GM23248 (cell line): Measurements from ENCODE around the gene FOSL1. TPM values are rescaled to one million over a fixed set of nuclear protein-coding genes. Genes with fewer than 3 reads are reported as not detected.

Experiments
- DNase-seq: peaks from one replicate; pipeline ENCODE4 v3.0.0-alpha.2; 2015
- H2AFZ ChIP-seq: fragments of 200-600 bp; sonication (generic); 2 replicates; pipeline ENCODE4 v1.6.1; 2016; ENCODE audit warnings: antibody characterized with exemption
- H3F3A ChIP-seq: fragments of 200-600 bp; sonication (generic); 2 replicates; pipeline ENCODE4 v1.6.1; 2016; ENCODE audit warnings: mild to moderate bottlenecking, antibody characterized with exemption, mixed run types; ENCODE audit not compliant: insufficient read depth
- H3K27ac ChIP-seq: fragments of 200-600 bp; sonication (generic); 2 replicates; pipeline ENCODE4 v1.5.1; 2016; ENCODE audit warnings: mild to moderate bottlenecking
- H3K27me3 ChIP-seq: fragments of 200-600 bp; sonication (generic); replicated peaks from 2 replicates; pipeline ENCODE4 v1.6.1; 2016; ENCODE audit warnings: mild to moderate bottlenecking; ENCODE audit not compliant: insufficient read depth
- H3K36me3 ChIP-seq: fragments of 200-600 bp; sonication (generic); 2 replicates; pipeline ENCODE4 v1.6.1; 2016; ENCODE audit warnings: low read depth, mild to moderate bottlenecking
- H3K4me1 ChIP-seq: fragments of 200-600 bp; sonication (generic); 2 replicates; pipeline ENCODE4 v1.6.1; 2016; ENCODE audit warnings: mild to moderate bottlenecking; ENCODE audit not compliant: insufficient read depth
- H3K4me2 ChIP-seq: fragments of 200-600 bp; sonication (generic); one replicate; pipeline ENCODE4 v1.6.1; 2016; ENCODE audit warnings: mild to moderate bottlenecking; ENCODE audit not compliant: unreplicated experiment
- H3K4me3 ChIP-seq: fragments of 200-600 bp; sonication (generic); 2 replicates; pipeline ENCODE4 v1.5.1; 2016; ENCODE audit warnings: mild to moderate bottlenecking
- H3K79me2 ChIP-seq: fragments of 200-600 bp; sonication (generic); 2 replicates; pipeline ENCODE4 v1.6.1; 2016; ENCODE audit warnings: mild to moderate bottlenecking; ENCODE audit not compliant: insufficient read depth
- H3K9ac ChIP-seq: fragments of 200-600 bp; sonication (generic); 2 replicates; pipeline ENCODE4 v1.6.1; 2016; ENCODE audit warnings: mild to moderate bottlenecking
- H3K9me2 ChIP-seq: fragments of 200-600 bp; sonication (generic); 2 replicates; pipeline ENCODE4 v1.6.1; 2016; ENCODE audit warnings: mixed run types, mild to moderate bottlenecking, moderate library complexity; ENCODE audit not compliant: insufficient read depth
- H3K9me3 ChIP-seq: fragments of 200-600 bp; sonication (generic); one replicate; pipeline ENCODE4 v1.6.1; 2017; ENCODE audit warnings: low read depth
- H4K20me1 ChIP-seq: fragments of 200-600 bp; sonication (generic); 2 replicates; pipeline ENCODE4 v1.6.0; 2016; ENCODE audit not compliant: insufficient read depth
- EZH2 ChIP-seq: fragments of 200-600 bp; sonication (generic); IDR thresholded peaks from 2 replicates; pipeline ENCODE4 v1.6.1; 2018; ENCODE audit warnings: antibody characterized with exemption, mild to moderate bottlenecking; ENCODE audit not compliant: insufficient read depth, poor library complexity, severe bottlenecking
- EZH2phosphoT487 ChIP-seq: fragments of 200-600 bp; sonication (generic); IDR thresholded peaks from 2 replicates; pipeline ENCODE4 v1.6.1; 2018; ENCODE audit warnings: antibody characterized with exemption, moderate library complexity, mild to moderate bottlenecking, low read depth; ENCODE audit not compliant: insufficient read depth
- WGBS, 2 experiments: methylation state at CpG; one replicate each; pipeline ENCODE4 v1.1.6; 2015 to 2017; ENCODE audit warnings: low lambda C conversion rate in 2 of 2, low coverage in 1 of 2; ENCODE audit errors: missing lambda C conversion rate in 2 of 2; 5-methylcytosine and 5-hydroxymethylcytosine counted together
- in situ Hi-C: fragments of 300-500 bp; cut with MboI; formaldehyde crosslinking; loops from 2 replicates; pipeline ENCODE4 v1.15.0; 2020
- polyA plus RNA-seq: library from polyadenylated mRNA; unstranded; fragments of >200 nt; fragmentation: Nextera tagmentation; extraction: Ambion mirVana; gene quantifications from 2 replicates; pipeline ENCODE4 v1.2.1, GENCODE V29; 2016
- total RNA-seq: library from RNA; depleted of rRNA; stranded (reverse); fragments of >200 nt; shearing (Covaris generic); gene quantifications from 2 replicates; pipeline ENCODE4 v1.2.3, GENCODE V29; 2014

FOSL1 gene
- total and polyA plus RNA-seq, 2 experiments from 2014 or later = 88.9 to 105 TPM

DNA sequence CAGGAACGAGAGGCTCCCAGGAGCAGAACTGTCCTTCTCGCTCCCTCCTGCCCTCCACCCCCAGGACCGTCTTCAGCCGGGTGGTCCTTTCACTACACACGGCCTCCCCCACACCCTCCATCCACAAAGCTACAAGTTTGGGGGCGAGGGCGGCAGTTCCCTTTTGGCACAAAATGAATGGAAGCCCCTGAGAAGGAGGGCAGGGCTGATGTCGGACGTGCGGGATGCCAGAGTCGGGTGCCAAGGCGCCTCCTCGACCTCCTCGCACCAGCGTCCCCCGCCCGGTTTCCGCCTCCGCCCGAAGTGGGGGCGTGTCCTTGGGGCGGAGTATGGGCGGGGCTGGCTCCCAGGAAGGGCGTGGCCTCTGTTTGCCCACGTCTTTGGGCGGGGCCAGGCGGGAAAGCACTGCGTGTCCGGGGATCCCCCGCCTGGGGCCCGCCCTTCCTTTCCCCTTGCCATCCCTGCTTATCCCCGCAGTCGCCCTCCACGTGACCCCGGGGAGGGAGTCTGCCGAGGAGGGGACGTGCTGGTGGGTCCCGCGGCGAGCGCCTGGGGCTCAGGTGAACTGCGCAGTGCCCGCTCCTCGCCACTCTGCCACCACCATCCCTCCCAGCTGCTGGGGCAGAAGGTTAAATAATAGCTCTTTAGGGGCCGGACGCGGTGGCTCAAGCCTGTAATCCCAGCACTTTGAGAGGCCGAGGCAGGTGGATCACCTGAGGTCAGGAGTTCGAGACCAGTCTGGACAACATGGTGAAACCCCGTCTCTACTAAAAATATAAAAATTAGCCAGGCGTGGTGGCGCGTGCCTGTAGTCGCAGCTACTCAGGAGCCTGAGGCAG is 26.7 kb downstream of the FOSL1 start:
- peak; percentile 98 for DNase-seq
- Histone ChIP-seq H3K36me3 (peaks cover 9% of the 10 kb centered on the region; the same call in 1 of the 2 replicates), H3K79me2 (peaks cover 41% of the 10 kb centered on the region), H3K27ac (peak overlapping the region; percentile 74), H4K20me1 (no peaks in the 10 kb centered on the region), H3K9me3 (no peaks in the 10 kb centered on the region), H3F3A (peaks cover 20% of the 10 kb centered on the region), H3K4me2 (peak overlapping the region; percentile 89), H3K9ac (peak overlapping the region; percentile 93), H3K9me2 (no peaks in the 10 kb centered on the region), H2AFZ (peak overlapping the region; percentile 87), H3K4me1 (peaks cover 16% of the 10 kb centered on the region), H3K4me3 (peak overlapping the region; percentile 85), H3K27me3 (no peaks in the 10 kb centered on the region)
- TF ChIP-seq EZH2phosphoT487 = no peak
- TF ChIP-seq EZH2 = no peak
- in situ Hi-C loops = no loop called here
- WGBS, 2 experiments = 11% methylated on average over 45 to 47 of the region's 54 CpGs

DNA sequence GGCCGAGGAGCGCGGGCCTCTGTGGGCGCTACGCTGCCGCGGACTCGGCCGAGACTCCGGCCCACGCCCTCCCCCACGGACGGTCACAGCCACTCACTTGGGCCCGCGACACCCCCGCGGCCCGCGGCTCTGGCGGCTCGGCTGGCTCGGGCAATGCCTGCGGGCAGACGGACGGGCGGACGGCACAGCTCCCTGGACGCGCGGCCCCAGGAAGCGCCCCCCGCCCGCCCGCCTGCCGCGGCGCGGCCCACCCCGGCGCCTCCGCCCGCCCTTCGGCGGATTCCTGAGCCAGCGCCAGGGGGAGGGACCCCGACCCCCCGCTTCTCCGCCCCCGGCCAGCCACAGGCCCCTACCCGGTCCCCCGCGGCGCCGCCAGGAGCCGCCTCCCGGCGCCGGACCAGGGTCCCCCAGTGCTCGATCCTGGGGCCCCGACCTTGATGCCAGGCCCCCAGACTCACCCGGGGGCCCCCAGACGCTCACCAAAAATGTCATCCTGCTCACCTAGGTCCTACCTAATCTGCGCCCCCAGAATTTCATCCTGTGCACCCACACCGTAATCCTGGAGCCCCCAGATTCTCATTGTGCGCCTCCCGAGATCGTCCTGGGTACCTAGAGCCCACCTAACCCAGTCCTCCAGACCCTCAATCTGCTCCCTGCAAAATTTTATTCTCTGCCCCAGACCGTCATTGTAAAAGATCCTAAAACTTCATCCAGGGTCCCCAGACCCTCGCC is 27.4 kb downstream of the FOSL1 start, which contains the start of gene EFEMP2:
TSS of gene EFEMP2 (minus strand) at position 215 of the 732 bp plus-strand sequence. CDS start 446 bp downstream, outside the sequence.
- Histone ChIP-seq H3K36me3 (peaks cover 13% of the 10 kb centered on the region; the same call in 1 of the 2 replicates), H3K4me2 (peak within 1 kb of the TSS; percentile 89), H2AFZ (peak within 1 kb of the TSS; percentile 87), H3K4me3 (peak within 1 kb of the TSS; percentile 85), H3K9me3 (no peaks in the 10 kb centered on the region), H3F3A (peaks cover 27% of the 10 kb centered on the region), H4K20me1 (no peaks in the 10 kb centered on the region), H3K27ac (peak within 1 kb of the TSS; percentile 74), H3K9ac (peak within 1 kb of the TSS; percentile 93), H3K79me2 (peaks cover 46% of the 10 kb centered on the region), H3K4me1 (peaks cover 16% of the 10 kb centered on the region), H3K9me2 (no peaks in the 10 kb centered on the region), H3K27me3 (no peaks in the 10 kb centered on the region)
- 1 to 3% methylated on average over 41 to 63 of the region's 69 CpGs for WGBS, 2 experiments
- peak; percentile 70 for DNase-seq
- TF ChIP-seq EZH2phosphoT487 (no peak), EZH2 (no peak)
- in situ Hi-C loops = no loop called here

DNA sequence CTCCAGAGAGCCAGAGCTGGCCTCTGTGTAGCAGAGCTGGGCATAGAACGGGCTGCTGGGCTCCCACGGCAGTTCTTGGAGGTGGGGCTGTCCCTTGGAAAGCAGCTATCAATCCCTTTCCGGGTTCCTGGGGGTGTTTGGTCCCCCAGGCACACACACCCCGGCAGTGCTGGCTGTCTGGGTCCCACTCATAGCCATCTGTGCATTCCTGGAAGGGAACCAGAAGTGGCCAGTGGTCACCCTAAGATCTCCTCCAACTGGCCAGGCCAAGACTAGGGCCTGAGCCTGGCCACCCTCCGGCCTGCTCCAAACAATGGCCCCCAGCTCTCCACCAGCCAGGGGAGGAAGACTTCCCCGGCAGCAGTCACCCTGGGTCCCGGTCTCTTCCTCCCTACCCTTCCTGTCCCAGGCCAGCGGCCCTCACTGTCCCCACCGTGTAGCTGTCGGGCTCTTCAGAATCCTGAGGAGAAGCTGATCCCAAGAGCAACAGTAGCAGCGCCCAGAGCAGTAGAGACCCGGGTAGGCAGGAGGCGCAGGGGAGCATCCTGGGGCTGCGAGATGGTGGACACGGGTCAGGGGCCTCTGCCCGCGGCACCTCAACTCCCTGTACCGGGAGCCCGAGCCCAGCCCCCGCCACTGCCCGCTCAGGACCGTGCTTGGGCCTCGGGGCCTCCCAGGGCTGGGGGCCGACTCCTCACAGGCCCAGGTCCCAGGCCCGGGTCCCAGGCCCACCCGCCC is 28.2 kb downstream of the FOSL1 start:
- Histone ChIP-seq H3K9me3 (no peaks in the 10 kb centered on the region), H3K27me3 (no peaks in the 10 kb centered on the region), H3K4me3 (peak overlapping the region; percentile 85), H4K20me1 (no peaks in the 10 kb centered on the region), H3K4me2 (peak overlapping the region; percentile 89), H3K9me2 (no peaks in the 10 kb centered on the region), H3K9ac (peak overlapping the region; percentile 93), H3K79me2 (peaks cover 46% of the 10 kb centered on the region), H3K27ac (peak overlapping the region; percentile 74), H3F3A (peaks cover 34% of the 10 kb centered on the region), H2AFZ (no peak overlapping the region), H3K4me1 (peaks cover 16% of the 10 kb centered on the region), H3K36me3 (peaks cover 21% of the 10 kb centered on the region; the same call in 1 of the 2 replicates)
- DNase-seq = peak; percentile 75
- 3 to 13% methylated on average over 12 to 16 of the region's 26 CpGs for WGBS, 2 experiments
- in situ Hi-C loops = no loop called here
- no peak for TF ChIP-seq EZH2phosphoT487
